ENCODE results near the gene AGTPBP1. TPM values are rescaled to one million over a fixed set of nuclear protein-coding genes. Genes with fewer than 3 reads are reported as not detected.
A peak's percentile ranks its signal among the peaks of the same experiment; 100 is the strongest.

The AGTPBP1 gene
- total and polyA plus RNA-seq, 8 donors: 2.9 to 46.1 (median 13.2) TPM

GRCh38 chr9:85702726-85703289, 38.9 kb downstream of the AGTPBP1 start:
- no peak for TF ChIP-seq EP300 (IDR thresholded peaks at IDR 0.05)
- no peak for TF ChIP-seq POLR2A (IDR thresholded peaks at IDR 0.05)
- TF ChIP-seq POLR2AphosphoS5 (IDR thresholded peaks at IDR 0.05): no peak
- TF ChIP-seq CTCF (IDR thresholded peaks at IDR 0.05): no peak
- peaks cover 0 to 13% (median 2%) of the 10 kb centered on the region in 4 donors for H3K4me1 ChIP-seq
- no peak overlapping the region for H3K27ac ChIP-seq
- no peak overlapping the region for H3K4me3 ChIP-seq
- intact Hi-C loops (cut with DNase I; ENCODE audit: low total_unique reads): no loop called here
- DNase-seq: peak in 1 of 2 donors; percentile 10
- no peaks in the 10 kb centered on the region for H3K9me3 ChIP-seq
- no peaks in the 10 kb centered on the region for H3K27me3 ChIP-seq
- no peaks in the 10 kb centered on the region for H3K36me3 ChIP-seq

- no peak for DNase-seq
- no peak for TF ChIP-seq POLR2A (IDR thresholded peaks at IDR 0.05)
- no peak for TF ChIP-seq CTCF (IDR thresholded peaks at IDR 0.05)
- Histone ChIP-seq H3K36me3 (no peaks in the 10 kb centered on the region), H3K27me3 (no peaks in the 10 kb centered on the region), H3K9me3 (no peaks in the 10 kb centered on the region), H3K4me3 (no peak overlapping the region), H3K4me1 (peaks cover 0 to 13% (median 2%) of the 10 kb centered on the region in 4 donors), H3K27ac (no peak overlapping the region)
- intact Hi-C loops (cut with DNase I; ENCODE audit: low total_unique reads): no loop called here
Observed at GRCh38 chr9:85702191-85702590, 39.6 kb downstream of the AGTPBP1 start.

GRCh38 chr9:85700330-85700729, 41.4 kb downstream of the AGTPBP1 start:
- Histone ChIP-seq H3K4me1 (peaks cover 0 to 13% (median 2%) of the 10 kb centered on the region in 4 donors), H3K9me3 (no peaks in the 10 kb centered on the region), H3K27me3 (no peaks in the 10 kb centered on the region), H3K4me3 (no peak overlapping the region), H3K36me3 (no peaks in the 10 kb centered on the region), H3K27ac (no peak overlapping the region)
- intact Hi-C loops (cut with DNase I; ENCODE audit: low total_unique reads): no loop called here
- TF ChIP-seq POLR2AphosphoS5 (IDR thresholded peaks at IDR 0.05) (no peak), POLR2A (IDR thresholded peaks at IDR 0.05) (no peak), CTCF (IDR thresholded peaks at IDR 0.05) (no peak), EP300 (IDR thresholded peaks at IDR 0.05) (no peak)
- WGBS, 5 donors: 76 to 97% (median 86%) methylated on average over 2 of the region's 2 CpGs
- peak in 1 of 2 donors; percentile 3 for DNase-seq

GRCh38 chr9:85688361-85688760, 53.4 kb downstream of the AGTPBP1 start:
- 86 to 100% (median 93%) methylated on average over 2 of the region's 2 CpGs for WGBS, 5 donors
- Histone ChIP-seq H3K9me3 (no peaks in the 10 kb centered on the region), H3K36me3 (peaks cover 0 to 17% (median 9%) of the 10 kb centered on the region in 4 donors), H3K4me1 (no peaks in the 10 kb centered on the region), H3K27me3 (no peaks in the 10 kb centered on the region), H3K4me3 (no peak overlapping the region), H3K27ac (no peak overlapping the region)
- intact Hi-C loops (cut with DNase I; ENCODE audit: low total_unique reads): no loop called here
- no peak for TF ChIP-seq EP300 (IDR thresholded peaks at IDR 0.05)
- no peak for TF ChIP-seq POLR2AphosphoS5 (IDR thresholded peaks at IDR 0.05)
- TF ChIP-seq POLR2A (IDR thresholded peaks at IDR 0.05): no peak
- TF ChIP-seq CTCF (IDR thresholded peaks at IDR 0.05): no peak
- no peak for DNase-seq
